GM23248 (cell line): ENCODE results near the gene WNT1. TPM values are rescaled to one million over a fixed set of nuclear protein-coding genes. Genes with fewer than 3 reads are reported as not detected.

Experiments used
- DNase-seq: peaks from one replicate; pipeline ENCODE4 v3.0.0-alpha.2; 2015
- H2AFZ ChIP-seq: fragments of 200-600 bp; sonication (generic); 2 replicates; pipeline ENCODE4 v1.6.1; 2016; ENCODE audit warnings: antibody characterized with exemption
- H3F3A ChIP-seq: fragments of 200-600 bp; sonication (generic); 2 replicates; pipeline ENCODE4 v1.6.1; 2016; ENCODE audit warnings: mild to moderate bottlenecking, antibody characterized with exemption, mixed run types; ENCODE audit not compliant: insufficient read depth
- H3K27ac ChIP-seq: fragments of 200-600 bp; sonication (generic); 2 replicates; pipeline ENCODE4 v1.5.1; 2016; ENCODE audit warnings: mild to moderate bottlenecking
- H3K27me3 ChIP-seq: fragments of 200-600 bp; sonication (generic); replicated peaks from 2 replicates; pipeline ENCODE4 v1.6.1; 2016; ENCODE audit warnings: mild to moderate bottlenecking; ENCODE audit not compliant: insufficient read depth
- H3K36me3 ChIP-seq: fragments of 200-600 bp; sonication (generic); 2 replicates; pipeline ENCODE4 v1.6.1; 2016; ENCODE audit warnings: low read depth, mild to moderate bottlenecking
- H3K4me1 ChIP-seq: fragments of 200-600 bp; sonication (generic); 2 replicates; pipeline ENCODE4 v1.6.1; 2016; ENCODE audit warnings: mild to moderate bottlenecking; ENCODE audit not compliant: insufficient read depth
- H3K4me2 ChIP-seq: fragments of 200-600 bp; sonication (generic); one replicate; pipeline ENCODE4 v1.6.1; 2016; ENCODE audit warnings: mild to moderate bottlenecking; ENCODE audit not compliant: unreplicated experiment
- H3K4me3 ChIP-seq: fragments of 200-600 bp; sonication (generic); 2 replicates; pipeline ENCODE4 v1.5.1; 2016; ENCODE audit warnings: mild to moderate bottlenecking
- H3K79me2 ChIP-seq: fragments of 200-600 bp; sonication (generic); 2 replicates; pipeline ENCODE4 v1.6.1; 2016; ENCODE audit warnings: mild to moderate bottlenecking; ENCODE audit not compliant: insufficient read depth
- H3K9ac ChIP-seq: fragments of 200-600 bp; sonication (generic); 2 replicates; pipeline ENCODE4 v1.6.1; 2016; ENCODE audit warnings: mild to moderate bottlenecking
- H3K9me2 ChIP-seq: fragments of 200-600 bp; sonication (generic); 2 replicates; pipeline ENCODE4 v1.6.1; 2016; ENCODE audit warnings: mixed run types, mild to moderate bottlenecking, moderate library complexity; ENCODE audit not compliant: insufficient read depth
- H3K9me3 ChIP-seq: fragments of 200-600 bp; sonication (generic); one replicate; pipeline ENCODE4 v1.6.1; 2017; ENCODE audit warnings: low read depth
- H4K20me1 ChIP-seq: fragments of 200-600 bp; sonication (generic); 2 replicates; pipeline ENCODE4 v1.6.0; 2016; ENCODE audit not compliant: insufficient read depth
- EZH2 ChIP-seq: fragments of 200-600 bp; sonication (generic); IDR thresholded peaks from 2 replicates; pipeline ENCODE4 v1.6.1; 2018; ENCODE audit warnings: antibody characterized with exemption, mild to moderate bottlenecking; ENCODE audit not compliant: insufficient read depth, poor library complexity, severe bottlenecking
- EZH2phosphoT487 ChIP-seq: fragments of 200-600 bp; sonication (generic); IDR thresholded peaks from 2 replicates; pipeline ENCODE4 v1.6.1; 2018; ENCODE audit warnings: antibody characterized with exemption, moderate library complexity, mild to moderate bottlenecking, low read depth; ENCODE audit not compliant: insufficient read depth
- WGBS, 2 experiments: methylation state at CpG; one replicate each; pipeline ENCODE4 v1.1.6; 2015 to 2017; ENCODE audit warnings: low lambda C conversion rate in 2 of 2, low coverage in 1 of 2; ENCODE audit errors: missing lambda C conversion rate in 2 of 2; 5-methylcytosine and 5-hydroxymethylcytosine counted together
- in situ Hi-C: fragments of 300-500 bp; cut with MboI; formaldehyde crosslinking; loops from 2 replicates; pipeline ENCODE4 v1.15.0; 2020
- polyA plus RNA-seq: library from polyadenylated mRNA; unstranded; fragments of >200 nt; fragmentation: Nextera tagmentation; extraction: Ambion mirVana; gene quantifications from 2 replicates; pipeline ENCODE4 v1.2.1, GENCODE V29; 2016
- total RNA-seq: library from RNA; depleted of rRNA; stranded (reverse); fragments of >200 nt; shearing (Covaris generic); gene quantifications from 2 replicates; pipeline ENCODE4 v1.2.3, GENCODE V29; 2014

The WNT1 gene
- total and polyA plus RNA-seq, 2 experiments from 2014 or later: not detected

GRCh38 chr12:49026678-49027480 lies 48.8 kb downstream of the WNT1 start:
- H3K4me1 ChIP-seq: no peaks in the 10 kb centered on the region
- H3K27me3 ChIP-seq: no peaks in the 10 kb centered on the region
- H3K9me3 ChIP-seq: no peaks in the 10 kb centered on the region
- DNase-seq: no peak
- H3K4me3 ChIP-seq: no peak overlapping the region
- H4K20me1 ChIP-seq: no peaks in the 10 kb centered on the region
- H3K4me2 ChIP-seq: no peak overlapping the region
- no peak overlapping the region for H3K27ac ChIP-seq
- TF ChIP-seq EZH2: no peak
- no peak for TF ChIP-seq EZH2phosphoT487
- H3K79me2 ChIP-seq: peaks cover 9% of the 10 kb centered on the region; the same call in 1 of the 2 replicates
- 92 to 94% methylated on average over 26 of the region's 26 CpGs for WGBS, 2 experiments
- peaks cover 15% of the 10 kb centered on the region; the same call in 1 of the 2 replicates for H3F3A ChIP-seq
- H2AFZ ChIP-seq: no peak overlapping the region
- in situ Hi-C loops: no loop called here
- H3K36me3 ChIP-seq: peaks cover 43% of the 10 kb centered on the region
- no peak overlapping the region for H3K9ac ChIP-seq
- no peaks in the 10 kb centered on the region for H3K9me2 ChIP-seq

GRCh38 chr12:49027846-49028555 lies 49.9 kb downstream of the WNT1 start:
- Histone ChIP-seq H3K79me2 (peaks cover 9% of the 10 kb centered on the region; the same call in 1 of the 2 replicates), H3K27ac (no peak overlapping the region), H3F3A (peaks cover 15% of the 10 kb centered on the region; the same call in 1 of the 2 replicates), H3K4me3 (no peak overlapping the region), H3K9ac (no peak overlapping the region), H3K9me2 (no peaks in the 10 kb centered on the region), H3K4me2 (no peak overlapping the region), H4K20me1 (no peaks in the 10 kb centered on the region), H3K27me3 (no peaks in the 10 kb centered on the region), H2AFZ (no peak overlapping the region), H3K4me1 (no peaks in the 10 kb centered on the region), H3K36me3 (peaks cover 43% of the 10 kb centered on the region), H3K9me3 (no peaks in the 10 kb centered on the region)
- no peak for TF ChIP-seq EZH2
- no peak for TF ChIP-seq EZH2phosphoT487
- no peak for DNase-seq
- 89 to 93% methylated on average over 9 of the region's 9 CpGs for WGBS, 2 experiments
- in situ Hi-C loops: no loop called here

GRCh38 chr12:49028666-49029275 lies 50.6 kb downstream of the WNT1 start:
- Histone ChIP-seq H3K9me2 (no peaks in the 10 kb centered on the region), H3K4me2 (no peak overlapping the region), H4K20me1 (no peaks in the 10 kb centered on the region), H3K27ac (no peak overlapping the region), H2AFZ (no peak overlapping the region), H3K4me3 (no peak overlapping the region), H3K9me3 (no peaks in the 10 kb centered on the region), H3F3A (peaks cover 9% of the 10 kb centered on the region; the same call in 1 of the 2 replicates), H3K9ac (no peak overlapping the region), H3K79me2 (peaks cover 9% of the 10 kb centered on the region; the same call in 1 of the 2 replicates), H3K36me3 (peaks cover 38% of the 10 kb centered on the region), H3K27me3 (no peaks in the 10 kb centered on the region), H3K4me1 (no peaks in the 10 kb centered on the region)
- no peak for DNase-seq
- in situ Hi-C loops: no loop called here
- TF ChIP-seq EZH2 (no peak), EZH2phosphoT487 (no peak)
- 92 to 94% methylated on average over 10 of the region's 10 CpGs for WGBS, 2 experiments

GRCh38 chr12:49030119-49030518 lies 52.0 kb downstream of the WNT1 start:
- Histone ChIP-seq H3K9me2 (no peaks in the 10 kb centered on the region), H3K9me3 (no peaks in the 10 kb centered on the region), H3K27me3 (no peaks in the 10 kb centered on the region), H2AFZ (no peak overlapping the region), H3F3A (no peaks in the 10 kb centered on the region), H3K36me3 (peaks cover 25% of the 10 kb centered on the region), H3K4me1 (no peaks in the 10 kb centered on the region), H4K20me1 (no peaks in the 10 kb centered on the region), H3K4me3 (no peak overlapping the region), H3K27ac (no peak overlapping the region), H3K79me2 (peaks cover 9% of the 10 kb centered on the region; the same call in 1 of the 2 replicates), H3K9ac (no peak overlapping the region), H3K4me2 (no peak overlapping the region)
- 90 to 92% methylated on average over 4 to 8 of the region's 8 CpGs for WGBS, 2 experiments
- in situ Hi-C loops: no loop called here
- TF ChIP-seq EZH2phosphoT487 (no peak), EZH2 (no peak)
- DNase-seq: no peak
